CD14-positive monocyte (primary cell): ENCODE data around the gene BBC3. TPM values are rescaled to one million over a fixed set of nuclear protein-coding genes. Genes with fewer than 3 reads are reported as not detected.

Experiments
- DNase-seq, 3 donors: peaks; one replicate each; pipeline ENCODE4 v3.0.0-alpha.2; 2011 to 2022
- H2AFZ ChIP-seq: 2 replicates; pipeline ENCODE4 v1.6.0; 2012; ENCODE audit warnings: mild to moderate bottlenecking, low read depth, low read length, inconsistent platforms; ENCODE audit not compliant: insufficient read depth, poor library complexity, severe bottlenecking
- H3K27ac ChIP-seq, 2 donors: 1 replicate in 1 of 2; 2 replicates in 1 of 2; pipeline ENCODE4 v1.5.1; 2012 to 2013; ENCODE audit warnings: low read length in 2 of 2, control low read depth in 1 of 2, inconsistent platforms in 1 of 2, low read depth in 1 of 2, mild to moderate bottlenecking in 1 of 2
- H3K27me3 ChIP-seq, 2 donors: one replicate each; pipeline versions ENCODE4 v1.6.0 to v1.6.1; 2011 to 2013; ENCODE audit warnings: low read length in 2 of 2; ENCODE audit not compliant: control insufficient read depth in 2 of 2, insufficient read depth in 2 of 2
- H3K36me3 ChIP-seq, 2 donors: replicated peaks in 1 of 2; 1 replicate in 1 of 2; 2 replicates in 1 of 2; pipeline versions ENCODE4 v1.5.1 to v1.6.1; 2012 to 2013; ENCODE audit warnings: low read length in 2 of 2, control low read depth in 1 of 2, inconsistent platforms in 1 of 2, mild to moderate bottlenecking in 1 of 2; ENCODE audit not compliant: insufficient read depth in 2 of 2, control insufficient read depth in 1 of 2
- H3K4me1 ChIP-seq, 2 donors: 1 replicate in 1 of 2; 2 replicates in 1 of 2; pipeline versions ENCODE4 v1.5.1 to v1.6.1; 2012 to 2013; ENCODE audit warnings: low read length in 2 of 2, control low read depth in 1 of 2, inconsistent platforms in 1 of 2, mild to moderate bottlenecking in 1 of 2, moderate library complexity in 1 of 2; ENCODE audit not compliant: insufficient read depth in 2 of 2, control insufficient read depth in 1 of 2
- H3K4me2 ChIP-seq: replicated peaks from 2 replicates; pipeline ENCODE3; 2012; ENCODE audit warnings: low read length, moderate library complexity, mild to moderate bottlenecking; ENCODE audit not compliant: poor library complexity, severe bottlenecking; ENCODE audit errors: extremely low read depth
- H3K4me3 ChIP-seq, 3 experiments: fragments of 200-600 bp in 1 of 3; sonication (generic) in 1 of 3; replicated peaks in 1 of 3; 1 replicate in 2 of 3; 2 replicates in 1 of 3; pipeline ENCODE4 v1.5.1; 2011 to 2013; ENCODE audit warnings: low read length in 3 of 3, mild to moderate bottlenecking in 3 of 3, control low read depth in 2 of 3, low read depth in 2 of 3, inconsistent platforms in 1 of 3, moderate library complexity in 1 of 3
- H3K79me2 ChIP-seq: 2 replicates; pipeline ENCODE4 v1.6.0; 2012; ENCODE audit warnings: mild to moderate bottlenecking, control low read depth, inconsistent platforms, low read length, moderate library complexity; ENCODE audit not compliant: insufficient read depth
- H3K9ac ChIP-seq: 2 replicates; pipeline ENCODE4 v1.6.0; 2017; ENCODE audit warnings: low read length, mild to moderate bottlenecking; ENCODE audit not compliant: insufficient read depth, poor library complexity, severe bottlenecking
- H3K9me3 ChIP-seq, 2 donors: replicated peaks in 1 of 2; 1 replicate in 1 of 2; 2 replicates in 1 of 2; pipeline versions ENCODE4 v1.5.1 to v1.6.1; 2012 to 2013; ENCODE audit warnings: low read length in 2 of 2, control low read depth in 1 of 2; ENCODE audit not compliant: control insufficient read depth in 1 of 2, insufficient read depth in 1 of 2
- H4K20me1 ChIP-seq: 2 replicates; pipeline ENCODE4 v1.6.0; 2012; ENCODE audit warnings: mild to moderate bottlenecking, low read length, control low read depth, moderate library complexity; ENCODE audit not compliant: insufficient read depth
- H3K27ac Mint-ChIP-seq, 7 donors: one replicate each; pipeline ENCODE4 v1.8.0; 2020; ENCODE audit warnings: mild to moderate bottlenecking in 7 of 7, mixed read lengths in 7 of 7, moderate library complexity in 6 of 7, inconsistent platforms in 2 of 7
- H3K27me3 Mint-ChIP-seq, 3 donors: one replicate each; pipeline ENCODE4 v1.8.0; 2021 to 2022; ENCODE audit warnings: low read depth in 3 of 3, mild to moderate bottlenecking in 3 of 3, mixed read lengths in 3 of 3, moderate library complexity in 3 of 3, inconsistent platforms in 1 of 3
- H3K36me3 Mint-ChIP-seq, 2 donors: one replicate each; pipeline ENCODE4 v1.8.0; 2020; ENCODE audit warnings: mixed read lengths in 2 of 2, inconsistent platforms in 1 of 2, mild to moderate bottlenecking in 1 of 2
- H3K4me1 Mint-ChIP-seq: one replicate; pipeline ENCODE4 v1.8.0; 2020; ENCODE audit warnings: mild to moderate bottlenecking, mixed read lengths
- H3K4me3 Mint-ChIP-seq, 2 donors: one replicate each; pipeline ENCODE4 v1.8.0; 2020; ENCODE audit warnings: mild to moderate bottlenecking in 2 of 2, mixed read lengths in 2 of 2, moderate library complexity in 1 of 2
- H3K9me3 Mint-ChIP-seq, 7 donors: one replicate each; pipeline ENCODE4 v1.8.0; 2020 to 2022; ENCODE audit warnings: mixed read lengths in 7 of 7, mild to moderate bottlenecking in 6 of 7, moderate library complexity in 6 of 7, inconsistent platforms in 2 of 7
- CTCF ChIP-seq: fragments of 200-600 bp; IDR thresholded peaks from one replicate; pipeline ENCODE4 v1.8.0; 2022; ENCODE audit warnings: antibody characterized with exemption, mild to moderate bottlenecking
- WGBS: methylation state at CpG from one replicate; pipeline ENCODE4 v1.1.5; 2013; ENCODE audit warnings: missing lambda C conversion rate; ENCODE audit not compliant: insufficient coverage; 5-methylcytosine and 5-hydroxymethylcytosine counted together
- intact Hi-C, 2 donors: fragments of 100-400 bp; cut with micrococcal nuclease; formaldehyde crosslinking; loops; one replicate each; pipeline versions ENCODE4 v1.15.0 to v1.15.1; 2023
- polyA plus RNA-seq, 3 donors: library from polyadenylated mRNA; depleted of rRNA in 1 of 3; unstranded in 2 of 3; stranded (reverse) in 1 of 3; fragments of 300-500 nt in 2 of 3; fragments of >200 nt in 1 of 3; fragmentation: Illumina TruSeq in 2 of 3; gene quantifications; 1 replicate in 2 of 3; 2 replicates in 1 of 3; pipeline ENCODE4 v1.2.3, GENCODE V29; 2012 to 2021

BBC3 gene
- polyA plus RNA-seq, 3 donors = 2.5 to 17.4 (median 4.8) TPM

GRCh38 chr19:47256693-47257410 lies 25.9 kb upstream of the BBC3 start:
- DNase-seq = peak; percentile 99
- WGBS = 0% methylated on average over 39 of the region's 52 CpGs

More at GRCh38 chr19:47256693-47257410, 25.9 kb upstream of the BBC3 start:
- H3K4me2 ChIP-seq = peak overlapping the region; percentile 91
- H3K4me3 ChIP-seq = peak overlapping the region; percentile 54 to 80 (median 58)
- H3K36me3 ChIP-seq = peaks cover 30 to 37% of the 10 kb centered on the region in 2 donors
- H3K36me3 Mint-ChIP-seq = peaks cover 34 to 36% of the 10 kb centered on the region in 2 donors
- H3K27me3 ChIP-seq = no peaks in the 10 kb centered on the region
- peaks cover 0 to 8% (median 5%) of the 10 kb centered on the region in 3 donors for H3K27me3 Mint-ChIP-seq
- peak overlapping the region; percentile 95 to 99 (median 97) for H3K27ac Mint-ChIP-seq
- H4K20me1 ChIP-seq = peaks cover 35% of the 10 kb centered on the region
- peaks cover 0 to 4% (median 0%) of the 10 kb centered on the region in 7 donors for H3K9me3 Mint-ChIP-seq
- peaks cover 18% of the 10 kb centered on the region for H3K79me2 ChIP-seq
- TF ChIP-seq CTCF = no peak
- peak overlapping the region; percentile 96 for H2AFZ ChIP-seq
- peaks cover 15 to 19% of the 10 kb centered on the region in 2 donors for H3K4me1 ChIP-seq
- H3K27ac ChIP-seq = peak overlapping the region; percentile 83 to 95
- H3K9ac ChIP-seq = peak overlapping the region; percentile 77
- peak overlapping the region; percentile 84 to 93 for H3K4me3 Mint-ChIP-seq
- no peaks in the 10 kb centered on the region for H3K9me3 ChIP-seq
- intact Hi-C loops = loop anchor here (1.0 kb wide), 2 partner anchors 16 to 17 kb away; partner anchors contain the start of gene INAFM1 (in 1 of the 2)
- peaks cover 18% of the 10 kb centered on the region for H3K4me1 Mint-ChIP-seq
